Activated T-cell treated with anti-CD3 and anti-CD28 coated beads, Interleukin-2, amount 50 U/mL, for 4 hours (primary cell): Measurements from ENCODE around the gene SELENOI. TPM values are rescaled to one million over a fixed set of nuclear protein-coding genes. Genes with fewer than 3 reads are reported as not detected.
A peak's percentile ranks its signal among the peaks of the same experiment; 100 is the strongest.

Source experiments
- ATAC-seq, 2 donors: fragments of 200-7000 bp; cut with Tn5 transposase; one replicate each; pipeline ENCODE4 v1.10.0; 2021
- DNase-seq: peaks from one replicate; pipeline ENCODE4 v3.0.0-alpha.2; 2020
- H3K27me3 Mint-ChIP-seq: one replicate; pipeline ENCODE4 v1.8.0; 2021; ENCODE audit warnings: low read depth, mixed read lengths
- H3K36me3 Mint-ChIP-seq: one replicate; pipeline ENCODE4 v1.8.0; 2022; ENCODE audit warnings: mixed read lengths; ENCODE audit not compliant: insufficient read depth
- H3K4me1 Mint-ChIP-seq: one replicate; pipeline ENCODE4 v1.8.0; 2021; ENCODE audit warnings: low read depth, mixed read lengths
- H3K4me3 Mint-ChIP-seq: one replicate; pipeline ENCODE4 v1.8.0; 2021; ENCODE audit warnings: mild to moderate bottlenecking, moderate library complexity, mixed read lengths
- H3K9me3 Mint-ChIP-seq: one replicate; pipeline ENCODE4 v1.8.0; 2021; ENCODE audit warnings: mixed read lengths
- total RNA-seq, 3 donors: library from RNA; stranded (reverse); gene quantifications; one replicate each; pipeline ENCODE4 v1.2.1, GENCODE V29; 2021

Gene SELENOI
- total RNA-seq, 3 donors from 2014 or later = 73.5 to 76.2 (median 76.0) TPM

GRCh38 chr2:26396734-26397298, 50.9 kb downstream of the SELENOI start:
- peak; percentile 81 to 96 for ATAC-seq

DNA sequence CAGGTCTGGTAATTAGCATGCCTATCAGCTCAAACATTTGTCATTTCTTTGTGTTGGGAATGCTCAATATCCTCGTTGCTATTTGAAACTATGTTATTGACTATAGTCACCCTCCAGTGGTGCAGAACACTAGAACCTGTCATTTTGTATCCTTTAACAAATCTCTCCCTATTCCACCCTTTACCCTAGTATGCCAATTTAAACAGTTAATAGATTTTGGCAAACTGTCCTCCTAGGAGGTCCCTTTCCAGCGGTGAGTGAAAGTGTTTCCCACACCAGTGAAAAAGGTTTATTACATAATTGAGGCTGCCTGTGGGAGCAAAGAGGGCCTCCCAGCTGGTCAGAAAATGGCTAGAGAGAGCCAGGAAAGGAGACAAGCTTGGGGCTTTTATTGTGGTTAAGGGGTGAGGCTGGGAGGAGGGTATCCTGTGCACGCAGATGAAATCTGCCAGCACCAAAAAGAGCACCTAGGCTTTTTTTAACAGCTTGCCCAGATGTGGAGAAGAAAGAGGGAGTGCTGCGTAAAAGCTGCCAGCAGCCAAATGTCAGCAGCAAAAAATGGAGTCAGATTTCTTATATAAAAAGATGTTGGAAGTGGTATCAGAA, 53.9 kb downstream of the SELENOI start:
- ATAC-seq = no peak
- DNase-seq = no peak
- no peak overlapping the region for H3K4me3 Mint-ChIP-seq
- H3K4me1 Mint-ChIP-seq = peaks cover 18% of the 10 kb centered on the region
- peaks cover 13% of the 10 kb centered on the region for H3K27me3 Mint-ChIP-seq
- peaks cover 4% of the 10 kb centered on the region for H3K36me3 Mint-ChIP-seq
- no peaks in the 10 kb centered on the region for H3K9me3 Mint-ChIP-seq

More at GRCh38 chr2:26396734-26397298, 50.9 kb downstream of the SELENOI start:
- peak; percentile 24 for DNase-seq
- no peaks in the 10 kb centered on the region for H3K9me3 Mint-ChIP-seq
- H3K4me1 Mint-ChIP-seq = peaks cover 20% of the 10 kb centered on the region
- peaks cover 8% of the 10 kb centered on the region for H3K27me3 Mint-ChIP-seq
- H3K36me3 Mint-ChIP-seq = peaks cover 8% of the 10 kb centered on the region
- H3K4me3 Mint-ChIP-seq = no peak overlapping the region

DNA sequence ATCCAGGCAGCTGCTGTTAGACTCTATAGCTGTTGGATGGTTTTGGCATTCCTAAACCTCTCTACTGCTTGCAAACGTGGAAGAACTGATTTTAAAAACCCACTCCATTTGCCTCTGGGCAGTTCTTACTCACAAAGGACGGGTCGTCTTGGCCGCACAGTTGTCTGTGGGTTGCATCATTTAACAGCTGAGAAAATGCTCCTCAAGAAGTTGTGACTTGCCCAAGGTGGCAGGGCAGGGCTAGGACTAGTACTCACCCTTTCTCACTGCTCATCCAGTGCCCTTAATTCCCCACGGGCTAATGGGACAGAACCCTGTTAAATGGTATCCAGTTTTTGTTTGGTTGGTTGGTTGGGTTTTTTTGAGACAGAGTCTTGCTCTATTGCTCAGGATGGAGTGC, 54.8 kb downstream of the SELENOI start:
- Mint-ChIP-seq H3K36me3 (peaks cover 4% of the 10 kb centered on the region), H3K4me3 (no peak overlapping the region), H3K9me3 (no peaks in the 10 kb centered on the region), H3K27me3 (peaks cover 16% of the 10 kb centered on the region), H3K4me1 (peaks cover 18% of the 10 kb centered on the region)
- no peak for DNase-seq
- ATAC-seq = no peak

- H3K4me3 Mint-ChIP-seq = no peak within 1 kb of the TSS
Observed at GRCh38 chr2:26401739-26402541, 56.0 kb downstream of the SELENOI start, which contains the start of gene DRC1. Gene DRC1 (plus strand): TSS chr2:26401920. CDS start chr2:26401990, 70 bp downstream.

GRCh38 chr2:26407526-26407925, 61.6 kb downstream of the SELENOI start:
- H3K36me3 Mint-ChIP-seq = no peaks in the 10 kb centered on the region
- no peaks in the 10 kb centered on the region for H3K9me3 Mint-ChIP-seq
- peaks cover 15% of the 10 kb centered on the region for H3K27me3 Mint-ChIP-seq
- H3K4me3 Mint-ChIP-seq = no peak overlapping the region
- no peak for DNase-seq
- no peak for ATAC-seq
- peaks cover 9% of the 10 kb centered on the region for H3K4me1 Mint-ChIP-seq

More at GRCh38 chr2:26401739-26402541, 56.0 kb downstream of the SELENOI start, which contains the start of gene DRC1:
- peaks cover 16% of the 10 kb centered on the region for H3K27me3 Mint-ChIP-seq
- no peaks in the 10 kb centered on the region for H3K9me3 Mint-ChIP-seq
- ATAC-seq (no peak), DNase-seq (no peak)
- H3K36me3 Mint-ChIP-seq = peaks cover 1% of the 10 kb centered on the region
- peaks cover 9% of the 10 kb centered on the region for H3K4me1 Mint-ChIP-seq

- DNase-seq (no peak), ATAC-seq (no peak)
- H3K4me1 Mint-ChIP-seq = peaks cover 9% of the 10 kb centered on the region
- peaks cover 13% of the 10 kb centered on the region for H3K27me3 Mint-ChIP-seq
- H3K9me3 Mint-ChIP-seq = no peaks in the 10 kb centered on the region
- no peak overlapping the region for H3K4me3 Mint-ChIP-seq
- H3K36me3 Mint-ChIP-seq = no peaks in the 10 kb centered on the region
Observed at GRCh38 chr2:26409785-26410184, 63.8 kb downstream of the SELENOI start.

DNA sequence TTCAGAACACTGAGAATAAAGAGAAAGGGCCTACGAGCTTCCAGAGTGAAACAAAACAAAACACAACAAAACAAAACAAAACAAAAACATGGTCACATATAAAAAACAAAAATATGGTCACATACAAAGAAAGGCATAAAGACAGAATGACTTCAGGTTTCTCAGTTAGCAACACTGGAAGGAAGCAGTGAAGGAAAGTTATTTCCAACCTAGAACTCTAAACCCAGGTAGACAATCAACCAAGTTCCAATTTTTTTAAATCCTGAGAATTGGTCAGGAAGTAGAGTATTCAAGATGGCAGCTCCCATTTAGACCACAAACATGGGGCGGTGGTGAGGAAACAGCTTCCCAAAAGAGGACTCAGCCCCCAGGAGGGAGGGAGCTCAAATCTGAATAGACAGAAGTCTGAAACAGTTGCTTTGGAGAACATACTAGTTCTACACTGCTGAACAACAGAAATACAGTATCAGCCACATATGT, 64.9 kb downstream of the SELENOI start:
- H3K27me3 Mint-ChIP-seq = peaks cover 10% of the 10 kb centered on the region

DNA sequence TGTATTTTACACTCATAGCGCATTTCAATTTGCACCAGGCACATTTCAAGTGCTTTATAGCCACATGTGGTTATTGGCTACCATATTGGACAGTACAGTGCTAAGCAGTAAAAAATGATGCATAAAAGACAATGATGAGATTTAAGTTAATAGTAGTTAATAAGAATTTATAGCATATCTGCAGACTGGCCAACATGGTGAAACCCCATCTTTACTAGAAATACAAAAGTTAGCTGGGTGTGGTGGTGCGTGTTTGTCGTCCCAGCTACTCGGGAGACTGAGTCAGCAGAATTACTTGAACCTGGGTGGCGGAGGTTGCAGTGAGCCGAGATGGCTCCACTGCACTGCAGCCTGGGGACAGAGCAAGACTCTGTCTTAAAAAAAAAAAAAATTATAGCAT, 65.5 kb downstream of the SELENOI start:
- DNase-seq (no peak), ATAC-seq (no peak)
- H3K36me3 Mint-ChIP-seq = no peaks in the 10 kb centered on the region
- H3K4me1 Mint-ChIP-seq = peaks cover 9% of the 10 kb centered on the region
- peaks cover 10% of the 10 kb centered on the region for H3K27me3 Mint-ChIP-seq
- H3K9me3 Mint-ChIP-seq = no peaks in the 10 kb centered on the region
- H3K4me3 Mint-ChIP-seq = no peak overlapping the region

More for the DNA sequence above, 64.9 kb downstream of the SELENOI start:
- no peak overlapping the region for H3K4me3 Mint-ChIP-seq
- no peak for DNase-seq
- H3K4me1 Mint-ChIP-seq = peaks cover 9% of the 10 kb centered on the region
- ATAC-seq = no peak
- H3K36me3 Mint-ChIP-seq = no peaks in the 10 kb centered on the region
- H3K9me3 Mint-ChIP-seq = no peaks in the 10 kb centered on the region

- DNase-seq (no peak), ATAC-seq (peak; percentile 60 to 85)
- peaks cover 8% of the 10 kb centered on the region for H3K27me3 Mint-ChIP-seq
- H3K4me3 Mint-ChIP-seq = peak overlapping the region; percentile 42
- peaks cover 9% of the 10 kb centered on the region for H3K4me1 Mint-ChIP-seq
- H3K9me3 Mint-ChIP-seq = no peaks in the 10 kb centered on the region
- no peaks in the 10 kb centered on the region for H3K36me3 Mint-ChIP-seq
Observed at GRCh38 chr2:26412091-26412673, 66.2 kb downstream of the SELENOI start.

DNA sequence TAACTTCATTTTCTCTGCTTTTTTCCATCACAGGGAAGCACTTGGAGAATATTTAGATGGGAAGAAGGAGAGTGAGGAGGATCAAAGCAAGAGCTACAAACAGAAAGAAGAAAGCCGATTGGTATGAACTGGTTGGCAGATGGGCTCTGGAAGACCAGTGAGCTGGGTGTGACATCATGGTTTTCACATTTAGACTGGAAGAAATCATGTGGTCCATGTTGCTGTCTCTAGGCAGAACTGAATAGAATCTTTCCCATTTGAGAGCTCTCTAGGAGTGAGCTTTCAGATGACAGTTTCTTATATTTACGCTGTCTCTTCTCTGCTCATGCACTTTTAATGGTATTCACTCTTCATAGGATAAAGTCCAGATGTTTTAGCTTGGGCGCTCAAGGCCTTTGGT, 68.4 kb downstream of the SELENOI start:
- Mint-ChIP-seq H3K27me3 (no peaks in the 10 kb centered on the region), H3K4me3 (no peak overlapping the region), H3K36me3 (no peaks in the 10 kb centered on the region), H3K9me3 (no peaks in the 10 kb centered on the region), H3K4me1 (peaks cover 9% of the 10 kb centered on the region)
- no peak for DNase-seq
- ATAC-seq = no peak

DNA sequence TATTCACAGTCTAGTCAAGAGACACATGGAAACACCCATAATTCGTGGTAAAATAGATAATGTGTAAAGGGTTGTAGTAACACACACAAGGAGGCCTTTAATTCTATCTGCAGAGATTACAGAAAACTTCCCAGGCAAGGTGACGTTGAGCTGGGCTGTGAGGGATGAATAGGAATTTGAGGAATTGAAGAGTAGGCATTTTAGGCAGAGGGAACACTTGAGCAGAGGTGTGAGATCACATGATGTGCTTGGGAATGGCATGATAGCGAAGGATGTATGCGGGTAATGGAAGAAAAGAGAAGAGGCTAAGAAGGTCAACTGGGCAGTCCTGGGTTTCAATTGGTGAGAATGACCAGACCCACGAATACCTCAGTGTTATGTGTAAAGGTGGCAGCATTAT, 76.0 kb downstream of the SELENOI start:
- Mint-ChIP-seq H3K4me1 (no peaks in the 10 kb centered on the region), H3K27me3 (peaks cover 4% of the 10 kb centered on the region), H3K36me3 (no peaks in the 10 kb centered on the region), H3K9me3 (peaks cover 4% of the 10 kb centered on the region), H3K4me3 (no peak overlapping the region)
- DNase-seq = no peak
- ATAC-seq = no peak

DNA sequence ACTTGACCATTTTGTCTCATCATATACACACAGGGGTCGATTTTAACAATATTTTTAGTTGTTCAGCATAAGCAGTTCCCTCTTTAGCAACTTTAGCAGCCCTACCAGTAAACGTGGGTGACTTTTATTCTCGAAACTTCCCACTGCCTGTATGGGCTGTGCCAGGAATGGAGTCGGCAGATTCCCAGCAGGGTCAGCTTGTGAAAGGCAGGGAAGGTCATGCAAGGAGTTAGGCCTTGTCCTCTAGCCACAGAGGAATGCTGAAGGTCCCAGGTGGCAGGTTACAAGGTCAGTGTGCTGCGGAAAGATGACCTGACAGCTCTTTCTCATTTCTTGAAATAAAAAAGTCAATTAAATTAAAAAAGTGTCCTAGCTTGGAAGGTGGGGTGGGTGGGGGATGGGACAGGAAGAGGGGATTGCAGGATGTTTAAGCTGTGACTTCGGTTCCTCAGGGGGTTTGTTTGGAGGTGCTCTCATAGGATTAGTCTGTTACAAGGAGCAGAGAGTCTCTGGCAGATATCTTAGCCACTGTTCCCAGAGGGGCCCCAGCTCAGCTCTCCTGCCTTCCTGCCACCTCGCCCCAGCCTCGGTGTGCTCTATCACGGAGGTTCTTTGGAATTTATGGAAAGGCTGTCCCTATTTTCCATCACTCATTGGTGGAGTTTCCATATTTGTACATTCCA, 77.1 kb downstream of the SELENOI start:
- peaks cover 5% of the 10 kb centered on the region for H3K27me3 Mint-ChIP-seq
- peaks cover 4% of the 10 kb centered on the region for H3K9me3 Mint-ChIP-seq
- no peak for DNase-seq
- no peaks in the 10 kb centered on the region for H3K4me1 Mint-ChIP-seq
- no peak for ATAC-seq
- H3K36me3 Mint-ChIP-seq = no peaks in the 10 kb centered on the region
- H3K4me3 Mint-ChIP-seq = no peak overlapping the region

DNA sequence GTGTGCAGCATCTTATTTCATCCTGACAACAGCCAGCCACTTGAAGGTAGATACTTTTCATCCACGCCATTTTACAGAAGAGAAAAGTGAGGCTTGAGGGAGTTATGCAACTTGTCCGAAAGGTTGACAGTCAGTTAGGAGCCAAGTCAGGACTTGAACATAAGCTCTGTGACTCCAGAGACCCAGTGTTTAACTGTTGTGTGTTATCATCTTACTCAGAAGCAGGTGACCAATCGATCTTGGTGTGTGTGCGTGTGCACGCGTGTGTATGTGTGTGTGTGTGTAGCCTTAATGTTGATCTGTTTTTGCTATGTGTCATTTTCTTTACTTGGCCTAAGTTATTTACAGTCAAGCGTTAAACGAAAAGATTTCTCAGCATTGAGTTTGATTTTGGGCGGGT, 77.8 kb downstream of the SELENOI start:
- H3K4me1 Mint-ChIP-seq = no peaks in the 10 kb centered on the region
- DNase-seq (no peak), ATAC-seq (no peak)
- H3K9me3 Mint-ChIP-seq = peaks cover 4% of the 10 kb centered on the region
- H3K36me3 Mint-ChIP-seq = no peaks in the 10 kb centered on the region
- no peak overlapping the region for H3K4me3 Mint-ChIP-seq
- peaks cover 5% of the 10 kb centered on the region for H3K27me3 Mint-ChIP-seq

DNA sequence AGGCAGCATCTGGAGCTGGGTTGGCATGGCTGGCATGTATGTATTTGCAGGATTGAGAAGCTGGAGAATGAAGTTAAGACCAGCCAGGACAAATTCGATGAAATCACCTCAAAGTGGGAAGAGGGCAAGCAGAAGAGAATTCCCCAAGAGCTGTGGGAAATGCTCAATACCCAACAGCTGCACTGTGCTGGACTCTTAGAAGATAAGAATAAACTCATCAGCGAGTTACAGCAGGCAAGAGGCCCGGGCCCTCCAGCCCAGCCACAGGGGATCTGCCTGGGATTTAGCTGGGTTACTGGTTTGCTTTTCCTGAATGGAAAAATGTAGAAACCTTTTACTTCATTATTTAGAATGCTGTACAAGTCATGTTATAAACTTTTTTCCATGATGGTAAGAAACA, 78.3 kb downstream of the SELENOI start:
- Mint-ChIP-seq H3K4me3 (no peak overlapping the region), H3K27me3 (peaks cover 5% of the 10 kb centered on the region), H3K36me3 (no peaks in the 10 kb centered on the region), H3K4me1 (no peaks in the 10 kb centered on the region), H3K9me3 (peaks cover 4% of the 10 kb centered on the region)
- DNase-seq = no peak
- ATAC-seq = no peak
